Measurements from ENCODE around the gene VPS26C. TPM values are rescaled to one million over a fixed set of nuclear protein-coding genes. Genes with fewer than 3 reads are reported as not detected.
A peak's percentile ranks its signal among the peaks of the same experiment; 100 is the strongest.

Gene VPS26C
- total and polyA plus RNA-seq, 10 of the 15 experiments (the other 5 are each of a cell fraction or from before 2014, with no cell fraction given): 32.5 to 65.1 (median 48.0) TPM

DNA sequence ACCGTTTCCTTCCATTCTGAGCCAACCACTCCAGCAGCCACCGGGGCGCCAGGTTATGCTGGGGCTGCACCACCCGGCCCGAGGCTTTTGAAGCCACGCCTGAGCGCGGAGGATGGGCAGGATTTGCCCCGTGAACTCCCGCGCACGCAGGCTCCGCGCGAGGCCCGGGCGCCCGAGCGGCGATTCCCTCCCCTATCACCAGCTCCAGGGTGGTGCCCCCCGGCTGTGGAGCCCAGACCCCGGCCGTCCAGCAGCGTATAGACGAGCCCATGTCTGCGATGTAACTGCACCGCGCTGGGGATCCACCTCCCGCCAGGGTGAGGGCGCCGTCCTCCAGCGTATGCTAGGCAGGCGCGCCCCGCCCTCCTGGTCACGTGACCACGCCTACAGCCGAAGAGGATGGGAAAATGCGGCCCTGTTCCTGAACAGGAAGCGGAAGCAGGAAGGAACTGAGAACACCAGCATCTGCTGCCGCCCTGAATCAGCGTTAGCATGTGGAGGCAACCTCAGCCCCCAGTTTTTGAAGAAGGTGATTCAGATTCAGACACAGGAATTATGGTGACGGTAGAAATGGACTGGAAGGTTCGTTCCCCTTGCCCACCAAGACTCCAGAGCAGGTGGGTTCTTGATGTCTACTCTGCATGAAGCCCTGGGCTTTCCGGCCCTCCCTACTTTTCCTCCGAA is 46.0 kb downstream of the VPS26C start (continued):
- TF ChIP-seq, protein P1, sequence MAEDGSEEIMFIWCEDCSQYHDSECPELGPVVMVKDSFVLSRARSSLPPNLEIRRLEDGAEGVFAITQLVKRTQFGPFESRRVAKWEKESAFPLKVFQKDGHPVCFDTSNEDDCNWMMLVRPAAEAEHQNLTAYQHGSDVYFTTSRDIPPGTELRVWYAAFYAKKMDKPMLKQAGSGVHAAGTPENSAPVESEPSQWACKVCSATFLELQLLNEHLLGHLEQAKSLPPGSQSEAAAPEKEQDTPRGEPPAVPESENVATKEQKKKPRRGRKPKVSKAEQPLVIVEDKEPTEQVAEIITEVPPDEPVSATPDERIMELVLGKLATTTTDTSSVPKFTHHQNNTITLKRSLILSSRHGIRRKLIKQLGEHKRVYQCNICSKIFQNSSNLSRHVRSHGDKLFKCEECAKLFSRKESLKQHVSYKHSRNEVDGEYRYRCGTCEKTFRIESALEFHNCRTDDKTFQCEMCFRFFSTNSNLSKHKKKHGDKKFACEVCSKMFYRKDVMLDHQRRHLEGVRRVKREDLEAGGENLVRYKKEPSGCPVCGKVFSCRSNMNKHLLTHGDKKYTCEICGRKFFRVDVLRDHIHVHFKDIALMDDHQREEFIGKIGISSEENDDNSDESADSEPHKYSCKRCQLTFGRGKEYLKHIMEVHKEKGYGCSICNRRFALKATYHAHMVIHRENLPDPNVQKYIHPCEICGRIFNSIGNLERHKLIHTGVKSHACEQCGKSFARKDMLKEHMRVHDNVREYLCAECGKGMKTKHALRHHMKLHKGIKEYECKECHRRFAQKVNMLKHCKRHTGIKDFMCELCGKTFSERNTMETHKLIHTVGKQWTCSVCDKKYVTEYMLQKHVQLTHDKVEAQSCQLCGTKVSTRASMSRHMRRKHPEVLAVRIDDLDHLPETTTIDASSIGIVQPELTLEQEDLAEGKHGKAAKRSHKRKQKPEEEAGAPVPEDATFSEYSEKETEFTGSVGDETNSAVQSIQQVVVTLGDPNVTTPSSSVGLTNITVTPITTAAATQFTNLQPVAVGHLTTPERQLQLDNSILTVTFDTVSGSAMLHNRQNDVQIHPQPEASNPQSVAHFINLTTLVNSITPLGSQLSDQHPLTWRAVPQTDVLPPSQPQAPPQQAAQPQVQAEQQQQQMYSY (CRISPR knock-in tag; IDR thresholded peaks at IDR 0.05): peak; percentile 95
- TF ChIP-seq KAT2A (conservative IDR thresholded peaks at IDR 0.05; ENCODE audit: control insufficient read depth, low read depth, low read length): no peak
- TF ChIP-seq POLR2AphosphoS2 (IDR thresholded peaks at IDR 0.05; ENCODE audit: low read depth, low read length): no peak; the same call in 1 of the 2 replicates
- peak; percentile 57; the same call in 1 of the 2 replicates for TF ChIP-seq TARDBP (IDR thresholded peaks at IDR 0.05; ENCODE audit: borderline replicate concordance)
- TF ChIP-seq RAD21 (IDR thresholded peaks at IDR 0.05; ENCODE audit: insufficient read depth, low read depth, low read length): peak; percentile 77
- TF ChIP-seq YY1 (IDR thresholded peaks at IDR 0.05; ENCODE audit: low read depth, low read length): peak; percentile 76
- peak; percentile 87 for TF ChIP-seq BACH1 (IDR thresholded peaks at IDR 0.05; ENCODE audit: borderline replicate concordance)
- peak; percentile 59 for TF ChIP-seq MEF2B (IDR thresholded peaks at IDR 0.05; ENCODE audit: partially characterized antibody, poor library complexity, severe bottlenecking)
- peak; percentile 59; the same call in 1 of the 2 replicates for TF ChIP-seq MTA3 (IDR thresholded peaks at IDR 0.05; ENCODE audit: borderline replicate concordance, low read length)
- TF ChIP-seq RUNX3 (IDR thresholded peaks at IDR 0.05; ENCODE audit: low read length): no peak; the same call in 1 of the 2 replicates
- TF ChIP-seq, protein P2, sequence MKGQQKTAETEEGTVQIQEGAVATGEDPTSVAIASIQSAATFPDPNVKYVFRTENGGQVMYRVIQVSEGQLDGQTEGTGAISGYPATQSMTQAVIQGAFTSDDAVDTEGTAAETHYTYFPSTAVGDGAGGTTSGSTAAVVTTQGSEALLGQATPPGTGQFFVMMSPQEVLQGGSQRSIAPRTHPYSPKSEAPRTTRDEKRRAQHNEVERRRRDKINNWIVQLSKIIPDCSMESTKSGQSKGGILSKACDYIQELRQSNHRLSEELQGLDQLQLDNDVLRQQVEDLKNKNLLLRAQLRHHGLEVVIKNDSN (IDR thresholded peaks at IDR 0.05; ENCODE audit: borderline replicate concordance, extremely low read length, insufficient read depth, low read depth, low read length): peak; percentile 97
- TF ChIP-seq ASH2L (IDR thresholded peaks at IDR 0.05; ENCODE audit: borderline replicate concordance, low read depth): 0 out of 2 replicates have a peak, but pooled peaks have one; percentile 33
- peak; percentile 34; the same call in 1 of the 2 replicates for TF ChIP-seq SMC3 (IDR thresholded peaks at IDR 0.05; ENCODE audit: borderline replicate concordance, low read length)
- TF ChIP-seq ZZZ3 (IDR thresholded peaks at IDR 0.05; ENCODE audit: control insufficient read depth, insufficient read length, low read depth): no peak
- no peak for TF ChIP-seq SREBF1 (IDR thresholded peaks at IDR 0.05; ENCODE audit: low read length)
- TF ChIP-seq GABPA (IDR thresholded peaks at IDR 0.05; ENCODE audit: low read depth): peak; percentile 77
- TF ChIP-seq, protein P3, sequence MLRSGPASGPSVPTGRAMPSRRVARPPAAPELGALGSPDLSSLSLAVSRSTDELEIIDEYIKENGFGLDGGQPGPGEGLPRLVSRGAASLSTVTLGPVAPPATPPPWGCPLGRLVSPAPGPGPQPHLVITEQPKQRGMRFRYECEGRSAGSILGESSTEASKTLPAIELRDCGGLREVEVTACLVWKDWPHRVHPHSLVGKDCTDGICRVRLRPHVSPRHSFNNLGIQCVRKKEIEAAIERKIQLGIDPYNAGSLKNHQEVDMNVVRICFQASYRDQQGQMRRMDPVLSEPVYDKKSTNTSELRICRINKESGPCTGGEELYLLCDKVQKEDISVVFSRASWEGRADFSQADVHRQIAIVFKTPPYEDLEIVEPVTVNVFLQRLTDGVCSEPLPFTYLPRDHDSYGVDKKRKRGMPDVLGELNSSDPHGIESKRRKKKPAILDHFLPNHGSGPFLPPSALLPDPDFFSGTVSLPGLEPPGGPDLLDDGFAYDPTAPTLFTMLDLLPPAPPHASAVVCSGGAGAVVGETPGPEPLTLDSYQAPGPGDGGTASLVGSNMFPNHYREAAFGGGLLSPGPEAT (IDR thresholded peaks at IDR 0.05; ENCODE audit: low read depth): peak; percentile 47; the same call in 1 of the 2 replicates
- TF ChIP-seq STAT1 (conservative IDR thresholded peaks at IDR 0.05): no peak
- TF ChIP-seq TBL1XR1 (IDR thresholded peaks at IDR 0.05; ENCODE audit: low read depth, low read length): peak; percentile 41
